NCI-H146 treated with DMSO at 0.1 percent for 48 hours (cell line): Measurements from ENCODE around the gene ILDR2.

ENCODE experiments used
- DNase-seq: peaks from one replicate; lab custom pipeline; 2025; ENCODE audit not compliant: unreplicated experiment; lab: John Stamatoyannopoulos, UW

ILDR2 gene

GRCh38 chr1:166972193-166972592 is 3.1 kb downstream of the ILDR2 start:
- no peak for DNase-seq

- DNase-seq, result no peak
These were observed 4.1 kb downstream of the ILDR2 start for GRCh38 chr1:166971252-166971651.

- DNase-seq, result no peak
These were observed 6.2 kb downstream of the ILDR2 start for GRCh38 chr1:166969074-166969677.

GRCh38 chr1:166960858-166961474 is 14.4 kb downstream of the ILDR2 start:
- no peak for DNase-seq

GRCh38 chr1:166956872-166957271 is 18.5 kb downstream of the ILDR2 start:
- no peak for DNase-seq

- no peak for DNase-seq
These were observed 19.1 kb downstream of the ILDR2 start for GRCh38 chr1:166956057-166956850.

GRCh38 chr1:166953491-166953890 is 21.8 kb downstream of the ILDR2 start:
- no peak for DNase-seq

- DNase-seq, result no peak
These were observed 23.2 kb downstream of the ILDR2 start for GRCh38 chr1:166952002-166952746.

- DNase-seq, result no peak
These were observed 24.3 kb downstream of the ILDR2 start for GRCh38 chr1:166951050-166951449.

GRCh38 chr1:166950156-166950555 is 25.2 kb downstream of the ILDR2 start:
- DNase-seq, result no peak

GRCh38 chr1:166948856-166949350 is 26.4 kb downstream of the ILDR2 start:
- no peak for DNase-seq

GRCh38 chr1:166947398-166948043 is 27.8 kb downstream of the ILDR2 start:
- DNase-seq, result peak; percentile 65

GRCh38 chr1:166944186-166944967 is 31.0 kb downstream of the ILDR2 start:
- no peak for DNase-seq

- no peak for DNase-seq
These were observed 35.5 kb downstream of the ILDR2 start for GRCh38 chr1:166939741-166940375.

- DNase-seq, result no peak
These were observed 37.4 kb downstream of the ILDR2 start for GRCh38 chr1:166937962-166938361.

GRCh38 chr1:166937329-166937728 is 38.0 kb downstream of the ILDR2 start:
- DNase-seq, result no peak

- DNase-seq, result no peak
These were observed 41.7 kb downstream of the ILDR2 start for GRCh38 chr1:166933633-166934032.

GRCh38 chr1:166933140-166933539 is 42.2 kb downstream of the ILDR2 start:
- no peak for DNase-seq

- DNase-seq, result no peak
These were observed 45.4 kb downstream of the ILDR2 start for GRCh38 chr1:166929911-166930310.

- no peak for DNase-seq
These were observed 47.6 kb downstream of the ILDR2 start for GRCh38 chr1:166927701-166928100.
